GM12878 (cell line): Measurements from ENCODE around the gene FLT1. TPM values are rescaled to one million over a fixed set of nuclear protein-coding genes. Genes with fewer than 3 reads are reported as not detected.

Experiments used
- ATAC-seq: fragments of 200-7000 bp; cut with Tn5 transposase; 3 replicates; pipeline ENCODE4 v1.9.1; 2020; ENCODE audit warnings: mild to moderate bottlenecking, moderate library complexity
- BruUV-seq: library from RNA; stranded (reverse); fragments of 400-500 nt; replicated peaks from 2 replicates; lab custom pipeline; 2021; lab: Mats Ljungman, UMichigan
- CTCF ChIA-PET: fragments of 300-600 bp; sonication (Branson Sonifier 250); formaldehyde crosslinking; extraction: SDS; loops from one replicate; lab custom pipeline; 2021; ENCODE audit warnings: inconsistent platforms; lab: Yijun Ruan, JAX
- POLR2A ChIA-PET: fragments of 350-600 bp; formaldehyde crosslinking; extraction: SDS; loops from one replicate; lab custom pipeline; 2021; ENCODE audit warnings: inconsistent platforms; lab: Charles Lee
- RAD21 ChIA-PET: fragments of 300-600 bp; sonication (Branson Sonifier 250); formaldehyde crosslinking; loops from one replicate; lab custom pipeline; 2023; ENCODE audit warnings: antibody characterized with exemption; ENCODE audit not compliant: unreplicated experiment; lab: Charles Lee
- SMC1A ChIA-PET: fragments of 300-600 bp; sonication (Branson Sonifier 250); formaldehyde crosslinking; loops from one replicate; lab custom pipeline; 2023; ENCODE audit not compliant: unreplicated experiment, uncharacterized antibody; lab: Charles Lee
- DNase-seq: peaks from one replicate; pipeline ENCODE4 v3.0.0-alpha.2; 2011; ENCODE audit warnings: low read depth, low spot score
- FAIRE-seq: peaks from 3 replicates; lab custom pipeline; 2011; peaks lifted over from hg19 to GRCh38; lab: Jason Lieb, UNC
- H2AFZ ChIP-seq: 2 replicates; pipeline ENCODE4 v1.6.0; 2011; ENCODE audit warnings: low read depth, low read length, control low read depth; ENCODE audit not compliant: control insufficient read depth
- H3K27ac ChIP-seq: 2 replicates; pipeline ENCODE4 v1.5.1; 2011; ENCODE audit warnings: control low read depth; ENCODE audit not compliant: control insufficient read depth, insufficient read depth
- H3K27me3 ChIP-seq, 2 experiments: replicated peaks in 1 of 2; 2 replicates each; pipeline versions ENCODE4 v1.6.0 to v1.6.1; 2011; ENCODE audit warnings: low read length in 1 of 2; ENCODE audit not compliant: control insufficient read depth in 2 of 2, insufficient read depth in 2 of 2
- H3K36me3 ChIP-seq, 2 experiments: 2 replicates each; pipeline ENCODE4 v1.5.1; 2011; ENCODE audit warnings: low read length in 1 of 2; ENCODE audit not compliant: control insufficient read depth in 2 of 2, insufficient read depth in 2 of 2
- H3K4me1 ChIP-seq: 2 replicates; pipeline ENCODE4 v1.6.1; 2011; ENCODE audit warnings: mild to moderate bottlenecking, low read length, moderate library complexity, mixed read lengths; ENCODE audit not compliant: control insufficient read depth, insufficient read depth
- H3K4me2 ChIP-seq: 2 replicates; pipeline ENCODE4 v1.6.0; 2011; ENCODE audit warnings: control low read depth; ENCODE audit not compliant: control insufficient read depth, insufficient read depth
- H3K4me3 ChIP-seq: fragments of 200-600 bp; sonication (generic); 2 replicates; pipeline ENCODE4 v1.5.1; 2016
- H3K79me2 ChIP-seq: 2 replicates; pipeline ENCODE4 v1.6.0; 2011; ENCODE audit warnings: low read length; ENCODE audit not compliant: control insufficient read depth, insufficient read depth
- H3K9ac ChIP-seq: 2 replicates; pipeline ENCODE4 v1.8.0; 2011; ENCODE audit warnings: low read length, control low read depth, mixed read lengths; ENCODE audit not compliant: control insufficient read depth, insufficient read depth
- H3K9me3 ChIP-seq: replicated peaks from 3 replicates; pipeline ENCODE4 v1.5.1; 2011; ENCODE audit warnings: mild to moderate bottlenecking, low read length; ENCODE audit not compliant: control insufficient read depth, insufficient read depth
- H4K20me1 ChIP-seq: 2 replicates; pipeline ENCODE4 v1.6.0; 2011; ENCODE audit not compliant: control insufficient read depth, insufficient read depth
- BRCA1 ChIP-seq: IDR thresholded peaks from 2 replicates; pipeline ENCODE4 v1.6.1; 2011; ENCODE audit warnings: low read depth, low read length, improper control_type of control experiment
- GATAD2B ChIP-seq: fragments of 450-650 bp; conservative IDR thresholded peaks from 2 replicates; pipeline ENCODE4 v1.6.1; 2017; ENCODE audit warnings: low read depth, mild to moderate bottlenecking, moderate library complexity
- MTA3 ChIP-seq: IDR thresholded peaks from 2 replicates; pipeline ENCODE4 v1.6.1; 2012; ENCODE audit warnings: low read length, inconsistent platforms, borderline replicate concordance
- PAX5 ChIP-seq: IDR thresholded peaks from 2 replicates; pipeline ENCODE4 v1.6.1; 2011; ENCODE audit warnings: low read depth, low read length, borderline replicate concordance
- POU2F2 ChIP-seq: IDR thresholded peaks from 3 replicates; pipeline ENCODE4 v1.6.1; 2011; ENCODE audit warnings: low read depth, mild to moderate bottlenecking, low read length, borderline replicate concordance
- ZNF24 ChIP-seq: fragments of 450-650 bp; IDR thresholded peaks from 2 replicates; pipeline ENCODE4 v1.6.1; 2017; ENCODE audit warnings: antibody characterized with exemption, mild to moderate bottlenecking
- WGBS: methylation state at CpG from one replicate; pipeline ENCODE4 v1.1.6; 2016; ENCODE audit warnings: low lambda C conversion rate; ENCODE audit not compliant: insufficient replicate concordance, insufficient coverage; ENCODE audit errors: missing lambda C conversion rate; 5-methylcytosine and 5-hydroxymethylcytosine counted together
- in situ Hi-C: fragments of 300-500 bp; cut with MboI; formaldehyde crosslinking; loops from 9 replicates; pipeline ENCODE4 v1.14.3; 2018; ENCODE audit warnings: mixed read lengths
- intact Hi-C: fragments of 100-400 bp; cut with micrococcal nuclease; formaldehyde crosslinking; loops from one replicate; pipeline ENCODE4 v1.14.2; 2022; ENCODE audit not compliant: unreplicated experiment
- polyA plus RNA-seq, 11 experiments: library from polyadenylated mRNA; depleted of rRNA in 4 of 11; unstranded in 6 of 11; stranded (reverse) in 5 of 11; fragments of >200 nt; fragmentation: Nextera tagmentation in 4 of 11; fragmentation: Illumina TruSeq in 1 of 11; extraction: Ambion mirVana in 4 of 11; extraction: Trizol in 1 of 11; gene quantifications; 1 replicate in 1 of 11; 2 replicates in 10 of 11; pipeline versions ENCODE4 v1.2.1 to v1.2.3, GENCODE V29; 2011 to 2016; ENCODE audit warnings: inconsistent platforms in 2 of 11, missing spikeins in 2 of 11, low read depth in 1 of 11
- total RNA-seq, 4 experiments: library from RNA; depleted of rRNA in 3 of 4; stranded (reverse); fragments of >200 nt in 3 of 4; fragmentation: Illumina TruSeq in 1 of 4; extraction: Trizol in 1 of 4; gene quantifications; 2 replicates each; pipeline versions ENCODE4 v1.2.1 to v1.2.3, GENCODE V29; 2013 to 2021
- TF ChIP-seq, protein P1 (sequence below): fragments of 450-650 bp; IDR thresholded peaks from 2 replicates; pipeline ENCODE4 v1.6.1; 2017; ENCODE audit warnings: low read depth, mild to moderate bottlenecking, moderate library complexity
- TF ChIP-seq, protein P2 (sequence below): IDR thresholded peaks from 2 replicates; pipeline ENCODE4 v1.6.1; 2012; ENCODE audit warnings: low read length, inconsistent platforms
- TF ChIP-seq, protein P3 (sequence below): IDR thresholded peaks from 2 replicates; pipeline ENCODE4 v1.6.1; 2012; ENCODE audit warnings: low read depth, low read length, improper control_type of control experiment

The FLT1 gene
- total and polyA plus RNA-seq, 10 of the 15 experiments (the other 5 are each of a cell fraction or from before 2014, with no cell fraction given): 0.55 to 5.6 (median 0.84) TPM

DNA sequence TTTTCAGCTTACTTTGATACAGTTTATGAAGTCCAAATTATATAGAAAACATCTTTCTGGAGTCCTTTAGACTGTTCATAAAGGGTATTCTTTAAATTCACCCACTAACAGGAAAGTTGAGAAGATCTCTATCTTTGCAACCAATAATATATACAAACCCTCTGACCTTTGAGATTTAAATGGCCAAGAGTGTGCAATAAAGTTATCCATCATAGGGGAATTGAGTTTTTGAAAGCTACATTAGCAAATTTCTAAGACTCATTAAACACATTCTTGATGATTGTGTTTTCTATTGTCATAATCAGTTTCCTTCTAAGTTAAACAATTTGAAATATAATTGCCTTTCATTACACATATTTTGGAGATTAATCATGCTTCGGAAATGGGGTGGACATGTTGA is 15.9 kb downstream of the FLT1 start:
- no peak for FAIRE-seq
- RAD21 ChIA-PET: no interaction called here
- CTCF ChIA-PET: no interaction called here
- Histone ChIP-seq H2AFZ (no peak overlapping the region), H3K79me2 (no peaks in the 10 kb centered on the region), H3K9me3 (no peaks in the 10 kb centered on the region), H3K4me3 (no peak overlapping the region), H3K4me1 (no peaks in the 10 kb centered on the region), H3K9ac (no peak overlapping the region), H3K4me2 (no peak overlapping the region), H3K27ac (no peak overlapping the region), H4K20me1 (no peaks in the 10 kb centered on the region), H3K36me3 (no peaks in the 10 kb centered on the region), H3K27me3 (no peaks in the 10 kb centered on the region; a peak in 1 of 4 replicates)
- in situ Hi-C loops (no loop called here), intact Hi-C loops (loop anchor here (10.0 kb wide), 1 partner anchor 154 kb away; no protein-coding TSS in a partner anchor)
- 0% methylated on average over 1 of the region's 1 CpG for WGBS
- SMC1A ChIA-PET: interaction anchor here (0.6 to 1.7 kb wide), 9 partner anchors 10 to 1198 kb away, joined by 3 to 4 read pairs (median 3); no protein-coding TSS in a partner anchor
- POLR2A ChIA-PET: no interaction called here
- no peak for DNase-seq
- no peak for ATAC-seq
- BruUV-seq: no TSS peak
- TF ChIP-seq, protein P1, sequence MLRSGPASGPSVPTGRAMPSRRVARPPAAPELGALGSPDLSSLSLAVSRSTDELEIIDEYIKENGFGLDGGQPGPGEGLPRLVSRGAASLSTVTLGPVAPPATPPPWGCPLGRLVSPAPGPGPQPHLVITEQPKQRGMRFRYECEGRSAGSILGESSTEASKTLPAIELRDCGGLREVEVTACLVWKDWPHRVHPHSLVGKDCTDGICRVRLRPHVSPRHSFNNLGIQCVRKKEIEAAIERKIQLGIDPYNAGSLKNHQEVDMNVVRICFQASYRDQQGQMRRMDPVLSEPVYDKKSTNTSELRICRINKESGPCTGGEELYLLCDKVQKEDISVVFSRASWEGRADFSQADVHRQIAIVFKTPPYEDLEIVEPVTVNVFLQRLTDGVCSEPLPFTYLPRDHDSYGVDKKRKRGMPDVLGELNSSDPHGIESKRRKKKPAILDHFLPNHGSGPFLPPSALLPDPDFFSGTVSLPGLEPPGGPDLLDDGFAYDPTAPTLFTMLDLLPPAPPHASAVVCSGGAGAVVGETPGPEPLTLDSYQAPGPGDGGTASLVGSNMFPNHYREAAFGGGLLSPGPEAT: no peak
- TF ChIP-seq MTA3 (no peak), PAX5 (no peak), ZNF24 (no peak), BRCA1 (no peak), POU2F2 (no peak), GATAD2B (no peak)
- TF ChIP-seq, protein P2, sequence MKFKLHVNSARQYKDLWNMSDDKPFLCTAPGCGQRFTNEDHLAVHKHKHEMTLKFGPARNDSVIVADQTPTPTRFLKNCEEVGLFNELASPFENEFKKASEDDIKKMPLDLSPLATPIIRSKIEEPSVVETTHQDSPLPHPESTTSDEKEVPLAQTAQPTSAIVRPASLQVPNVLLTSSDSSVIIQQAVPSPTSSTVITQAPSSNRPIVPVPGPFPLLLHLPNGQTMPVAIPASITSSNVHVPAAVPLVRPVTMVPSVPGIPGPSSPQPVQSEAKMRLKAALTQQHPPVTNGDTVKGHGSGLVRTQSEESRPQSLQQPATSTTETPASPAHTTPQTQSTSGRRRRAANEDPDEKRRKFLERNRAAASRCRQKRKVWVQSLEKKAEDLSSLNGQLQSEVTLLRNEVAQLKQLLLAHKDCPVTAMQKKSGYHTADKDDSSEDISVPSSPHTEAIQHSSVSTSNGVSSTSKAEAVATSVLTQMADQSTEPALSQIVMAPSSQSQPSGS: no peak
- TF ChIP-seq, protein P3, sequence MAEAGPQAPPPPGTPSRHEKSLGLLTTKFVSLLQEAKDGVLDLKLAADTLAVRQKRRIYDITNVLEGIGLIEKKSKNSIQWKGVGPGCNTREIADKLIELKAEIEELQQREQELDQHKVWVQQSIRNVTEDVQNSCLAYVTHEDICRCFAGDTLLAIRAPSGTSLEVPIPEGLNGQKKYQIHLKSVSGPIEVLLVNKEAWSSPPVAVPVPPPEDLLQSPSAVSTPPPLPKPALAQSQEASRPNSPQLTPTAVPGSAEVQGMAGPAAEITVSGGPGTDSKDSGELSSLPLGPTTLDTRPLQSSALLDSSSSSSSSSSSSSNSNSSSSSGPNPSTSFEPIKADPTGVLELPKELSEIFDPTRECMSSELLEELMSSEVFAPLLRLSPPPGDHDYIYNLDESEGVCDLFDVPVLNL: no peak
